GM18519 (cell line): ENCODE results near the gene GPR35.

ENCODE experiments used
- ATAC-seq: cut with Tn5 transposase; IDR thresholded peaks from one replicate; pipeline ENCODE4 v1.9.1; 2021; ENCODE audit warnings: mild to moderate bottlenecking, moderate library complexity; ENCODE audit not compliant: unreplicated experiment, low FRiP score

The GPR35 gene, protein sequence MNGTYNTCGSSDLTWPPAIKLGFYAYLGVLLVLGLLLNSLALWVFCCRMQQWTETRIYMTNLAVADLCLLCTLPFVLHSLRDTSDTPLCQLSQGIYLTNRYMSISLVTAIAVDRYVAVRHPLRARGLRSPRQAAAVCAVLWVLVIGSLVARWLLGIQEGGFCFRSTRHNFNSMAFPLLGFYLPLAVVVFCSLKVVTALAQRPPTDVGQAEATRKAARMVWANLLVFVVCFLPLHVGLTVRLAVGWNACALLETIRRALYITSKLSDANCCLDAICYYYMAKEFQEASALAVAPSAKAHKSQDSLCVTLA

DNA sequence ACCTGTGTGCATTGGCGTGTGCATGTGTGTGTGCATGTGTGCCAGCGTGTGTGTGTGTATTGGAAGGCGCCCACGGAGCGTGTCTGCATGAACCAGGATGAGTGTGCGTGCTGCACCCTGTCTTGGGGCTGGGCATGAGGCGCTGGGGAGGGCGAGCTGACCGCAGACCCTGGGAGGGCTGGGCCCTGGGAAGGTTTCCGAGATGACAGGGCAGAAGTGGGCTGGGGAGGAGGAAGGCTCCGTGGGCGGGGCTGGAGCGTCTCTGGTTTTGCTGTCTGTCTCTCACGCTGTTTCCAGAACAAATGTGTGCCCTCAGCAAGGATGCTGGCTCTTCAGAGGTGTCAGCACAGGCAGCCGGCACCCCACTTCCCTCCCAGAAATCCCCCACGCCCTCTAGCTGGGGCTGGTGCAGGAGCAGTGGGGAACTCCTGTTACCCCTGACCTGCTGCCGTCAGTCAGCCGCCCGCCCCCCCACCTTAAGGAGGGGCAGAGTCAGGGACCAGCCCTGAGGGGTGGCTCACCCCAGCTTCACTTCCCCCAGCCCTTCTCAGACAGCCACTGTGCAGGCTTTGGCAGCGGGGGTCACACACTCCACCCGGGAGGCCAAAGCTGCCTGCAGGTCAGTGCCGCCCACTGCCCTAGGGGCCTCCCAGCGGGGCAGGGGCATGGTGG is at the start of gene GPR35:
Gene GPR35, plus strand, starts transcription at position 531 of the 672 bp plus-strand sequence. CDS start 4,473 bp downstream, outside the sequence.
- no peak for ATAC-seq

DNA sequence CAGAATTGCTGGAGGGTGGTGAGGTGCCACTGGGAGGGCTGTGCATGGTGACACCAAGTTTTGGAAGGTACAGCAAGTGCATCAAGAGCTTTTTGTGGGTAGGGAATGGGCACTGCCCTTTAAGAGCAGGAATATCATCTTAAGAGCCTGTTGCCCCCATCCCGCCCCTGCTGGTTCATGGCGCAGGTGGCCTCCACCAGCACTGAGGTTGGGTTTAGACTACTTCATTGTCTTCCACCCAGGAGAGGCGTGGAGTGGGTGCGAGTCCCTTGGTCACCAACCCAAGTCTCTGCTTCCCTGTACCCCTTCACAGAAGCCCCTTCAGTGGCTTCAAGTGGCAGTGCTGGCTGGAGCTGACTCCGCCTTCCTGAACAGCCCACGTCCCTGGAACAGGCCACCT is 49.2 kb upstream of the GPR35 start:
- no peak for ATAC-seq

DNA sequence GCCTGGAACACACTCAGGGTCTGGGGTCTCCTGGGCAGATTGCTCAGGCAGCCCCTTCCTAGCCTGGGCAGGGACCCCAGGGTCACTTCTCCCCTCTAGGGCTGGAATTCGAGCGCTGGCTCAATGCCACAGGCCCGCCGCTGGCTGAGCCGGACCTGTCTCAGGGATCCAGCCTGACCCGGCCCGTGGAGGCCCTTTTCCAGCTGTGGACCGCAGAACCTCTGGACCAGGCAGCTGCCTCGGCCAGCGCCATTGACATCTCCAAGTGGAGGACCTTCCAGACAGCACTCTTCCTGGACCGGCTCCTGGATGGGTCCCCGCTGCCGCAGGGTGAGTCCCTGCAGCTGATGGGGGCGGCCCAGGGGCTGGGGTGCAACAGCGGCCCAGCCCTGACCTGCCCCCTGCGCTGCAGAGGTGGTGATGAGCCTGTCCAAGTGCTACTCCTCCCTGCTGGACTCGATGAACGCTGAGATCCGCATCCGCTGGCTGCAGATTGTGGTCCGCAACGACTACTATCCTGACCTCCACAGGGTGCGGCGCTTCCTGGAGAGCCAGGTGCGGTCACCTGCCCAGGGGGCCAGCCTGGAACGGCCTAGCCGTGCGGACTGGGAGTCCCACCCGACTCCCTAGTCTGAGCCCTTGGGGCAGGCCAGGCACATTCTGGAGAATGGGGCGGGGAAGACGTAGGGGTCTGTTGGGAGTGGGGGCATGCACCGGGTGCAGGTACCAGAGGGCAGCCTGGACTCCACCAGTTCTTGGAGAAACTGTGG is 48.7 kb upstream of the GPR35 start:
- ATAC-seq = no peak

DNA sequence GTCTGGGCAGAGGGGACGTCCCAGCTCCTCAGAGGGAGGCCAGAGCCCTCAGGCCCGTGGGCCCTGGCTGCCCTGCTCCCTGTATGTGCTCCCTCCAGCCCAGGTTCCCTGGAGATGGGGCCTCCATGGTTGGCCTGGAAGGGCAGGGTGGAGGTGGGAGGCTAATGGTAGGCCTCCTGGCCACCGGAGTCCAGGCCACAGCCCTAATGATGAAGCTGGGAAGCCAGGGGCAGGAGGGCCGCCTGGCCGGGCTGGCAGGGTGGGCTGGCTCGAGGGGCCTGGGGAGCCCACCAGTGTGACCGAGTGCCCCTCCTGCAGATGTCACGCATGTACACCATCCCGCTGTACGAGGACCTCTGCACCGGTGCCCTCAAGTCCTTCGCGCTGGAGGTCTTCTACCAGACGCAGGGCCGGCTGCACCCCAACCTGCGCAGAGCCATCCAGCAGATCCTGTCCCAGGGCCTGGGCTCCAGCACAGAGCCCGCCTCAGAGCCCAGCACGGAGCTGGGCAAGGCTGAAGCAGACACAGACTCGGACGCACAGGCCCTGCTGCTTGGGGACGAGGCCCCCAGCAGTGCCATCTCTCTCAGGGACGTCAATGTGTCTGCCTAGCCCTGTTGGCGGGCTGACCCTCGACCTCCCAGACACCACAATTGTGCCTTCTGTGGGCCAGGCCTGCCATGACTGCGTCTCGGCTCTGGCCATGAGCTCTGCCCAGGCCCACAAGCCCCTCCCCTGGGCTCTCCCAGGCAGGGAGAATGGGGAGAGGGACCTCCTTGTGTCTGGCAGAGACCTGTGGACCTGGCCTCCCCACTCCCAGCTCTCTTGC is 47.8 kb upstream of the GPR35 start:
- no peak for ATAC-seq

DNA sequence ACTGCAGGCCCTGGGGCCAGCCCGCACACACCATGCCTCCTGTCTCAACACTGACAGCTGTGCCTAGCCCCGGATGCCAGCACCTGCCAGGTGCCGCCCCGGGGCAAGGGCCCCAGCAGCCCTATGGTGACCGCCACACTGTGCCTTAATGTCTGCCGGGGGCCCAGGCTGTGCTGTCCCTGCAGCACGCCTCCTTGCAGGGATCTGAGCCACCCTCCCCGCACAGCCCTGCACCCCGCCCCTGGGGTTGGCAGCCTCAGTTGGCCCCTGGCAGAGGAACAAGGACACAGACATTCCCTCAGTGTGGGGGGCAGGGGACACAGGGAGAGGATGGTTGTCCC is 47.2 kb upstream of the GPR35 start:
- no peak for ATAC-seq

DNA sequence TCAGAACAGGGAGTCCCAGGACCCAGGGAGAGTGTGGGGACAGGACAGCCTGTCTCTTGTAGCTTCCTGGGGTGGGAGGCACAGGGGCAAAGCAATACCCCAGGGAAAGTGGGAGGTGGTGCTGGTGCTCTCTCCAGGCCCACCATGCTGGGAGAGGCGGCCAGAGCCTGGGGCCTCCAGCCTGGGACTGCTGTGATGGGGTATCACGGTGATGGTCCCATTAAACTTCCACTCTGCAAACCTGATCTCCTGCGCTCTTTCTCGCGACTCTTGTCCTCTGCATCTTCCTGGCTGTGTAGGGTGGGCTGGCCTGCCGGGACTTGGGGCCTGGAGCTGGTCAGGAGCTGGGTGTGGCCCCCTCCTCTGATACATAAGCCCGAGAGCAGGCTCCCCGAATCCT is 46.8 kb upstream of the GPR35 start:
- no peak for ATAC-seq

DNA sequence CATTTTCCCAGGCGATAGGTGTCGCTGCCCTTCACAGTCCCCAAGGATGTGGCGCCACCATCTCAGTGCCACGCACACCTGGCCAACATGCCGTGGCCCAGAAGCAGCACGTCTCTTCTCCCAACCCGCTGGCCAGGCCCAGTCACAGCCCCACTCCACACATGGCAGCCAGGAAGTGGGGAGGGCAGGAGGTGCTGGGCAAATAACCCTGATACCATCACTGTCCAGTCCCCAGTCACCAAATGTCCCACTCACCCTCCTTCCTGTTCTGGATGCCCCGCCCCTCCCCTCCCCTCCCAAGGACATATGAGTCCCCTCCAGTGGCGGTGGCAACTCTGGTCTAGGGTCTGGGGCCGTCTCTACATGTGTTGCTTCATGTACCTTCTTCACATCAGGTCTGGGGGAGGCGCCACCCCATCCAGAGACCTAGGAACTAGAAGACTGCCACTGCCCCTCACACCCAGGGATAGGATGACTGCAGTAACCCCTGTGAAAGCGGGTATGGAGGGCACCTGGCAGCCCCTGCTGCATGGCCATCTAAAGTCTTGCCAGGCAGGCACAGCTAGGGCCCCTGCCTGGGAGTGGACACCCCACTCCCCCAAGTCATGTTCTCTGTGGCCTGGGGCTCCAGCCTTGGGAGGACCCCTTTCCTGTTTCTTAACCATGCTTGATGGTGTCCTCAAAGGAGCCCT is 46.1 kb upstream of the GPR35 start:
- no peak for ATAC-seq

DNA sequence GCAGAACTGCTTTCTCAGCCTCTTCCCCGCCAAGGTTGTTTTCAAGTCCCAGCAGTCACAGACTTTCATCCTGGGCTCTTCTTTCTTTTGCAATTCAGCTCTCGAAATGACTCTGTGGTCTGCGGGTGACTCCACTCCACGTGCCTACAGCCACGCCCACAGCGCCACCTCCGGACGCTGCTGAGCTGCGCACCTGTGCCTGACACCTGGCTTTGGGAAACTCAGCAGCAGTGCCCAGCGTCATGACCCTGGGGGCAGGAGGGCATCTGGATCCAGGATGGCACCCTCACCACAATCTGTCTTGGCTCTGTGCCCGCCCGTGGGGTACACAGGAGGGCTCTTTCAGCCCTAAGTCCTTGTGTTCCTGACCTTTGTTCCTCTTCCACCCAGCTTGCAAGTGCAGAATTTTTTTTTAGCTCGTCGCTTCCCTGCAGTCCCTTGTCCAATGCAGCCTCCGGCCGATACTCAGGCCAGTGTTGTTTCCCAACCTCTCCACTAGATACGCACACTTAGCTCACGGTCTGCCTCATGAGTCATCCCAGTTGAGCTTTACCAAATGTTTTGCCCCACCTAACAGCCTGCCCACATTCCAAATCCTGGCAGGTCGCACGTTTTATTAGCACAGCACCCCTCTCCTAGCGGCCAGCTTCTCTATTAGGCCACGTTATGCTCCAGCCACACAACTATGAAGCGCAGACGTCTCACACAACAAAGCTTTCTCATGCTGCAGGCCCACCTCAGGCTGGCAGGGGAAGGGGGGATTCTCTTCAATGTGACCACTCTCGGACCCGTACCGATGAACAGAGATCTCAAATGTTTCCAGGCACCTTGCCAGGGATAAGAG is 45.3 kb upstream of the GPR35 start:
- no peak for ATAC-seq

DNA sequence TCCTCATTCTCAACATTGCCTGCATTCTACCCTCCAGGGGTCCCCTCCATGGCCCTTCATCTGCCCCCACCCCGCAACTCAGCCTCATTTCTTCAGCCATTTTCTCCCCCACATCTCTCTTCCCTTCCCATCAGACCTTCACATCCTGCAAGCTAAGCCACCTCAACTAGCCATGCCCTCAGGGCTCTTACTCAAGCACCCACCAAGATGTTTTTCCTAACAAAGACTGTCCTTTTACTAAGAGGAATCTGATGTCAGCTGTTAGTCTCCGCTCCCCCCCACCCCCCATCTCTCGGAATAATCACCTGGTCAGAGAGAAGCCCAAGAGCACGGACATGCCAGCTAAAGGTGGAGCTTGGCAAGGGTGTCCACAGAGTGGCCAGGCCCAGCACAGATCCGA is 43.5 kb upstream of the GPR35 start:
- ATAC-seq = no peak

DNA sequence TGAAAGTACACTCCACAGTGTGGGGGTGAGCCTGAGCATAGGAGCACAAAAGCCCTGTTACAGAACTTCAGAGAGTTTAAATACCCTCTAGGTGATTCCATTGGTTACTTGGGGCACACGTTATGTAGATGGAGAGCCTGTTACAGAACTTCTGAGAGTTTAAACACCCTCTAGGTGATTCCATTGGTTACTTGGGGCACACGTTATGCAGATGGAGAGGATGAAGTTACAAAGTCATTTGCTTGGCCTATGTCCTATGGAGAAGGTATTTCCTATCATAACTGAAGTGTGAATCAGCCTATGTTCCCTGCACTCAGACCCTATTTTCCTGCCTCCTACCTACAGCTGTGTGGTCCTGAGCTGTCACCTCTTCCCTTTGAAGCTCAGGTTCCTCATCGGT is 42.5 kb upstream of the GPR35 start:
- no peak for ATAC-seq

DNA sequence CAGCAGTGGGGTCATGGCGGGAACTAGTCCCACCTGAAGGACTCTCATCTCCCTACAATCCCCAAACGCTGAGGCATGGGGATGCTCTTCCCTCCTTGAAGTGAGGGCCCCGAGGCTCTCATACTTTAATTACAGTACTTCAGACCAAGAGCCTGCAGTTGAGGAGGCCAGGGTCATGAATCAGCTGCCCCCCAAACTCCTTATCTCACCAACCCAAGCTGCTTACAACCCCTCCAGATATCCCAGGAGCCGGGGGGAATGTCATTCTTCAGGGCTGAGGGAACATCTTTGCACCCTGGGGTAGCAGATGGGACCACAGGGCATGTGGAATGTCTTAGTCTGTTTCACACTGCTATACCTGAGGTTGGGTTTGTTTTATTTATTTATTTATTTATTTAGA is 41.5 kb upstream of the GPR35 start:
- ATAC-seq = no peak

DNA sequence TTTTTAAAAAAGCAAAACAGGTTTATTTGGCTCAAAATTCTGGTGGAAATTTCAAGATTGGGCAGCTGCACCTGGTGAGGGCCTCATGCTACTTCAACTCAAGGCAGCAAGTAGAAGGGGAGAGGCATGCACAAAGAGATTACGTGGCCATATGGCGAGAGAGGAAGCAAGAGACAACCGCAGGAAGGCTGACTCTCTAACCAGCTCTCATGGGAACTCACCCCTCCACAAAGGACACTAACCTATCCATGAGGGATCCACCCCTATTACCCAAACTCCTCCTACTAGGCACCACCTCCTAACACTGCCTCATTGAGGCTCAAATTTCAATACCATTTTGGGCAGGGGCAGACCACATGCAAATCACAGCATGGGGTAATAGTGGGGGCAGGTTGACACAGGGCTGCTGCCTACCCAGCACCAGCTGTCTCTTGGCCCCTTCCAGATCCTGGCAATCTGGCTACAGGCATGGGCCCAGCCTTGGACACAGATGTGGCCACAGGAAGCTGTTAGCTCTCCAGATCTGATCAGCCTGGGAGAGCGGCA is 40.7 kb upstream of the GPR35 start:
- peak; percentile 47 for ATAC-seq

DNA sequence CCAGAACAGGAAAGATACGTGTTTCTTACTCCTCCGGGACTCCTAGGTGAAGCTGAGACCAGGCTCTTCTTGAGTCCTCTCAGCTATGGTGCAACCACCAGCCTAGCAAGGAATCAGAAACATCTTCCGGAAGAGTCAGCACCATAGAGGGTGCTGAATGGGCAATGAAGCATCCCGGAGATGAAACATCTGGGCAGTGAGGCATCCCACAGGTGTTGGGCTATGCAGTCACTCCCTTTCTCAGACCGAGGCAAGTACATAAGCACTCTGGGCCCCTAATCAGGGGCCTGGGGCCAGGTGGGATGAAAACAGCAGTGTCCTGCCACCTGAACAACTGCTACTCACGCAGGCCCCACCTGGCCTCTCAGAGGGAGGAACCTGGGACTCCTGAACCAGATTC is 40.2 kb upstream of the GPR35 start:
- ATAC-seq = peak; percentile 7

DNA sequence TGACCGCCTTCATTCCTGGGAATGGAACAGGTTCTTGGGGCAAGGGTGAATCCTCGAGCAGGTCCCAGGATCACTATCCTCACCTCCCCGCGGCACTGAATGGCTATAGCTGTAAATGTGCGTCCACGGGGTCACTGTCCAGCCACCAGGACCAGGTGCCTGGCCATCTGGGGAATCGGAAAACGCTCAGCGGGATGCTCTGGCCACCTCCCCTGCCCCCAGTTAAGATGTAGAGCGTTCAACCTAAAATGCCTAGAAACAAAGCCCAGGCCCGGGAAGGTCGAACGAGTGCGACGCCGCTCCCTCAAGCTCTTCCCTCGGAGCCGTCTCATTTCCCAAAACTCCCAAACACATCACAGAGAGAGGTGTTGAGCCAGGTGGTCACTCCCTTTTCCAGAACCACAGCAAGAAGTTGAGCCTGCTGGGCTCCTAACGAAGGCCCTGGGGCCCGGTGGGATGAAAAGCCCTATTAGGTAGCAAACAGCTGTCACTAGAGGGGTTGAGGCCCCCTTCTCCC is 39.5 kb upstream of the GPR35 start:
- no peak for ATAC-seq

DNA sequence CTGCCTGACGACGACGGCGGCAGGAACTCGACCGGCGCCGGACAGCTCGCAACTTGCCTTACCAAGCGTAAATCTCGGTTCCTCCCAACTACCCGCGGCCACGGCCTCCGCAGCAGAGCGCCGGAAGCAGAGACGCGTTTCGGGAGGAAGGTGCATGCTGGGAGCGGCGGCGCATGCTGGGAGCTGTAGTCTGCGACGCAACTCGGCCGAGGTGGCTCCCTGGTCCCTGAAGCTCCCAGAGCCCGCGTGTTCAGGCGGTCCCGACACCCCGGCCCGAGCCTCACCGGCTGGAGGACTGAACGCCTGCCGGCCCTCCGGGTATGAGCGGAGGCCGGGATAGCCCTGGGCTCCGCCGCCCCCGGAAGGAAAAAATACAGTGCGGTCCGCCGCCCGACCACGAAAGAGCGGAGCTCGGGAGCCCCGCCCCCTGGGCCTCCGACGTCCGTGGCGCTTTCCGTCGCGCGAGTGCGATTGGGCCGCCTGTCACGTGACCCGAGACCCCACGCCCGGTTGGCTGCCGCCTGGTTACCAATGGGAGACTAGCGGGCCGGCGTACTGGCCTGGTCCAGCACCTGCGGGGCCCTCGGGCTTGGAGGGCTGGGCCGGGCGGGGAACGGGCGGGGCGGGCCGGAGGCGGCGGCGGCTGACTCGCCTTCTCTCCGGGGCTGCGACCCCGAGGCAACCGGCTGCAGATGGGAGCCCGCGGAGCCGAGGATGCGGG is 38.9 kb upstream of the GPR35 start, which contains the start of gene CAPN10:
Gene CAPN10, plus strand, starts transcription at position 537 of the 721 bp plus-strand sequence. Its CDS starts 178 bp downstream, at position 715.
- peak; percentile 52 for ATAC-seq

DNA sequence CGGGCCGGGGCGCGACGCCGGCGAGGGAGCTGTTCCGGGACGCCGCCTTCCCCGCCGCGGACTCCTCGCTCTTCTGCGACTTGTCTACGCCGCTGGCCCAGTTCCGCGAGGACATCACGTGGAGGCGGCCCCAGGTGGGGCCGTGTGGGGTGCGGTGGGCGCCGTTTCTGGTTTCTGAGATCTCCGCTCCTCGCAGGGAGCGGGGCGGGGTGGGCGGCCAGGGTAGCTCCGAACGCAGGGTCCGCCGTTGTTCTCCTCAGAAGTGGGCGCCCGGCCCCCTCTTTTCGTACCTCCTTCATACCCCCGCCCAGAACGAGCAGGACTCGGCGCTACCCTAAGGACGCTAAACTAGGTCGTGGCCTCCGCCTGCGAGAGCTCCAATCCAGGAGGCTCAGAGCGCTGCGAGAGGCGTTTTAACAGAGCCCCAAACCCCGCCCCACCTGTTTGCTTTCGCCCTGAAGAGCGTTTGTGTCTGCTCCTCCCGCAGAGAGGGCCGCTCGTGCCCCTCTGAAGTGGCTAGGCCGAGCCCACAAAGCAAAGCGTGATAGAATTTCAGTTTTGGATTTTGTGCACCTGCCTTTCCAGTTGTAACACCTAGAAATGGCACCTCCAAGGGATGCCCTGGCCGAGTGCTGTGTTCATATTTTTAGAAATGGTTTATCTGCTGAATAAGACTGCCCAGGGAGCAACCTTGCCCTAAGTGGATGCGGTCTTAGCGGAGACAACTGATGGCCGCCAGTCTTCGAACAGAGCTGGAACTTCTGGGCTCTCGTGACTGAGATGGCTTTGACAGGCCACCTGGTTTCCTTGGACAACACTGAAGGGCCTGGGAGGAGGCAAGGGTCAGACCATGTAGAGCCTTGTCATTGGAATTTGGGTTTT is 38.1 kb upstream of the GPR35 start:
- no peak for ATAC-seq

DNA sequence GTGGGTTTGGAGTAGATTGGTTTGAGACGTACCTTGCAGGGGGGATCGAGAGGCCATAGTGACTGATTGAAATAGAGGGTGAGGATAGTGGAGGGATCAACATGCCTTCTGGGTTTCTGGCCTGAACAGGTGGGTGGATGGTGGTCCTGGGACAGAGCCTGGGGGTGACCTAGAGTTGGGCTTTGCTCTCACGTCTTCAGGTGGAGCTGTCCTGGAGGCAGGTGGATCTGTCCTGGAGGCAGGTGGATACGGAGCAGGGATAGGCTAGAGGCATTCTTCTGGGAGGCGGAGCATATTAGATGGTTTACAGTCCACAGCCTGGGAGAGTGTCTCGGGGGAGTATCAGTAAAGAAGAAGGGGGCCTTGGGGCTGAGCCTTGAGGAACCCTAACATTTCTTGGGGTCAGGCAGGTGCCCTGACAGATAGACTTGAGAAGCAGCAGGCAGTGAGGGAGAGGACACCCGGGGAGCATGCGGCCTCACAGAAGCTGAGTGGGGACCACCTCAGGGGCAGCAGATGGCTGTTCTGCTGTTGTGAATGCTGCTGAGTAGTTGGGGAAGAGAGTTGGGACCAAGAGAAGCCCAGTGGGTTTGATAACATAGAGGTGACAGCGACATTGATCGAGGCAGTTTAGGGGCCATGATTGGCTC is 37.1 kb upstream of the GPR35 start:
- no peak for ATAC-seq
